Diencephalon (tissue), 1 donor: Measurements from ENCODE around the gene GRHPR. TPM values are rescaled to one million over a fixed set of nuclear protein-coding genes. Genes with fewer than 3 reads are reported as not detected.

Source experiments
- total RNA-seq: library from RNA; depleted of rRNA; stranded (reverse); fragments of >200 nt; gene quantifications from one replicate; pipeline ENCODE4 v1.2.3, GENCODE V29; 2014

Gene GRHPR
- 73.1 TPM for total RNA-seq

GRCh38 chr9:37422289-37423104 lies at the start of gene GRHPR:
Gene GRHPR (plus strand): TSS chr9:37422696. CDS start chr9:37422751, 55 bp downstream.

GRCh38 chr9:37465249-37466036 lies 42.9 kb downstream of the GRHPR start, which contains the start of gene ZBTB5:
Gene ZBTB5 (minus strand): TSS chr9:37465450. CDS start chr9:37442551, 22,899 bp downstream.

GRCh38 chr9:37485389-37486255 lies 63.1 kb downstream of the GRHPR start, which contains the start of gene POLR1E:
Gene POLR1E (plus strand): TSS chr9:37485948. CDS start chr9:37486048, 100 bp downstream.

Other genes starting within 250 kb of the GRHPR start
- gene ZBTB5, start 42.8 kb downstream of the GRHPR start, total RNA-seq, result 19.6 TPM
- 32.8 TPM for gene POLR1E, start 63.3 kb downstream of the GRHPR start, total RNA-seq
- gene FBXO10, start 153.7 kb downstream of the GRHPR start, total RNA-seq, result 13.6 TPM
- gene TOMM5, start 169.9 kb downstream of the GRHPR start, total RNA-seq, result 78.2 TPM
- 3.0 TPM for gene FRMPD1, start 228.3 kb downstream of the GRHPR start, total RNA-seq